Astrocyte (in vitro differentiated cells and primary cell): Measurements from ENCODE around the gene PLA2G4F. TPM values are rescaled to one million over a fixed set of nuclear protein-coding genes. Genes with fewer than 3 reads are reported as not detected.

ENCODE experiments used
- DNase-seq: peaks from one replicate; pipeline ENCODE4 v3.0.0-alpha.2; 2010; ENCODE audit warnings: low read depth
- FAIRE-seq: peaks from 2 replicates; lab custom pipeline; 2011; peaks lifted over from hg19 to GRCh38; lab: Jason Lieb, UNC
- H2AFZ ChIP-seq: 2 replicates; pipeline ENCODE4 v1.6.0; 2012; ENCODE audit warnings: low read depth, low read length, inconsistent platforms
- H3K27ac ChIP-seq: 2 replicates; pipeline ENCODE4 v1.5.1; 2011; ENCODE audit warnings: low read depth, low read length, inconsistent platforms
- H3K27me3 ChIP-seq: 2 replicates; pipeline ENCODE4 v1.6.0; 2011; ENCODE audit warnings: low read length, inconsistent platforms; ENCODE audit not compliant: insufficient read depth
- H3K36me3 ChIP-seq: 2 replicates; pipeline ENCODE4 v1.5.1; 2011; ENCODE audit warnings: low read length, inconsistent platforms; ENCODE audit not compliant: insufficient read depth
- H3K4me1 ChIP-seq: 2 replicates; pipeline ENCODE4 v1.5.1; 2011; ENCODE audit warnings: low read length, inconsistent platforms; ENCODE audit not compliant: insufficient read depth
- H3K4me2 ChIP-seq: 2 replicates; pipeline ENCODE4 v1.6.0; 2012; ENCODE audit warnings: low read length, inconsistent platforms
- H3K4me3 ChIP-seq: 2 replicates; pipeline ENCODE4 v1.5.1; 2011; ENCODE audit warnings: low read depth, mild to moderate bottlenecking, low read length, inconsistent platforms; ENCODE audit not compliant: insufficient read depth
- H3K79me2 ChIP-seq: 2 replicates; pipeline ENCODE4 v1.6.0; 2012; ENCODE audit warnings: mild to moderate bottlenecking, low read length, inconsistent platforms; ENCODE audit not compliant: insufficient read depth
- H3K9ac ChIP-seq: 2 replicates; pipeline ENCODE4 v1.6.0; 2012; ENCODE audit warnings: mild to moderate bottlenecking, low read length, inconsistent platforms
- H3K9me3 ChIP-seq: 2 replicates; pipeline ENCODE4 v1.5.1; 2012; ENCODE audit warnings: low read depth, mild to moderate bottlenecking, low read length, inconsistent platforms; ENCODE audit not compliant: insufficient read depth
- H4K20me1 ChIP-seq: 2 replicates; pipeline ENCODE4 v1.6.0; 2012; ENCODE audit warnings: low read length, inconsistent platforms; ENCODE audit not compliant: insufficient read depth
- H3K27ac Mint-ChIP-seq: one replicate; pipeline ENCODE4 v1.8.0; 2021; ENCODE audit warnings: mild to moderate bottlenecking, mixed read lengths; ENCODE audit not compliant: unreplicated experiment
- H3K27me3 Mint-ChIP-seq: one replicate; pipeline ENCODE4 v1.8.0; 2021; ENCODE audit warnings: low read depth, mixed read lengths; ENCODE audit not compliant: unreplicated experiment
- H3K36me3 Mint-ChIP-seq: one replicate; pipeline ENCODE4 v1.8.0; 2021; ENCODE audit warnings: low read depth, mixed read lengths; ENCODE audit not compliant: unreplicated experiment
- H3K4me1 Mint-ChIP-seq: one replicate; pipeline ENCODE4 v1.8.0; 2021; ENCODE audit warnings: low read depth, mixed read lengths; ENCODE audit not compliant: unreplicated experiment
- H3K4me3 Mint-ChIP-seq: one replicate; pipeline ENCODE4 v1.8.0; 2021; ENCODE audit warnings: mild to moderate bottlenecking, moderate library complexity, mixed read lengths; ENCODE audit not compliant: unreplicated experiment
- H3K9me3 Mint-ChIP-seq: one replicate; pipeline ENCODE4 v1.8.0; 2021; ENCODE audit warnings: mild to moderate bottlenecking, mixed read lengths; ENCODE audit not compliant: unreplicated experiment
- CTCF ChIP-seq: IDR thresholded peaks from 2 replicates; pipeline ENCODE4 v1.5.1; 2011; ENCODE audit warnings: low read depth, mild to moderate bottlenecking, inconsistent platforms, low read length, moderate library complexity; ENCODE audit not compliant: insufficient read depth
- EZH2 ChIP-seq: IDR thresholded peaks from 2 replicates; pipeline ENCODE4 v1.6.1; 2012; ENCODE audit warnings: mild to moderate bottlenecking, low read length, inconsistent platforms; ENCODE audit not compliant: insufficient read depth
- total RNA-seq: library from RNA; stranded (reverse); gene quantifications from 2 replicates; pipeline ENCODE4 v1.2.1, GENCODE V29; 2021

Gene PLA2G4F
- total RNA-seq, 1 donor from 2014 or later = 0.30 TPM

GRCh38 chr15:42190370-42190769 is 33.9 kb upstream of the PLA2G4F start:
- Histone ChIP-seq H3K79me2 (peaks cover 13% of the 10 kb centered on the region), H4K20me1 (peaks cover 10% of the 10 kb centered on the region), H3K27me3 (no peaks in the 10 kb centered on the region), H3K4me2 (no peak overlapping the region), H3K36me3 (peaks cover 45% of the 10 kb centered on the region), H3K4me1 (no peaks in the 10 kb centered on the region), H3K9me3 (no peaks in the 10 kb centered on the region), H2AFZ (no peak overlapping the region), H3K9ac (no peak overlapping the region), H3K4me3 (no peak overlapping the region), H3K27ac (no peak overlapping the region)
- FAIRE-seq (no peak), DNase-seq (no peak)
- H3K9me3 Mint-ChIP-seq = no peaks in the 10 kb centered on the region
- H3K4me1 Mint-ChIP-seq = peaks cover 2% of the 10 kb centered on the region
- H3K27me3 Mint-ChIP-seq = no peaks in the 10 kb centered on the region
- H3K27ac Mint-ChIP-seq = no peak overlapping the region
- no peak for TF ChIP-seq CTCF
- TF ChIP-seq EZH2 = no peak
- H3K36me3 Mint-ChIP-seq = peaks cover 27% of the 10 kb centered on the region
- no peak overlapping the region for H3K4me3 Mint-ChIP-seq

- Mint-ChIP-seq H3K27me3 (no peaks in the 10 kb centered on the region), H3K27ac (no peak overlapping the region), H3K36me3 (peaks cover 29% of the 10 kb centered on the region), H3K9me3 (no peaks in the 10 kb centered on the region), H3K4me3 (no peak overlapping the region), H3K4me1 (no peaks in the 10 kb centered on the region)
- H4K20me1 ChIP-seq = no peaks in the 10 kb centered on the region
- no peaks in the 10 kb centered on the region for H3K4me1 ChIP-seq
- no peak overlapping the region for H3K9ac ChIP-seq
- H2AFZ ChIP-seq = no peak overlapping the region
- no peaks in the 10 kb centered on the region for H3K9me3 ChIP-seq
- TF ChIP-seq CTCF = no peak
- no peak for TF ChIP-seq EZH2
- H3K4me2 ChIP-seq = no peak overlapping the region
- no peak for FAIRE-seq
- H3K27me3 ChIP-seq = no peaks in the 10 kb centered on the region
- H3K36me3 ChIP-seq = peaks cover 58% of the 10 kb centered on the region
- no peak for DNase-seq
- H3K79me2 ChIP-seq = no peaks in the 10 kb centered on the region
- no peak overlapping the region for H3K27ac ChIP-seq
- no peak overlapping the region for H3K4me3 ChIP-seq
Observed at GRCh38 chr15:42185801-42186200, 29.4 kb upstream of the PLA2G4F start.

- no peak for DNase-seq
- H3K9me3 ChIP-seq = no peaks in the 10 kb centered on the region
- H3K4me3 Mint-ChIP-seq = no peak overlapping the region
- no peaks in the 10 kb centered on the region for H3K27me3 Mint-ChIP-seq
- H3K36me3 ChIP-seq = peaks cover 52% of the 10 kb centered on the region
- no peaks in the 10 kb centered on the region for H4K20me1 ChIP-seq
- no peak overlapping the region for H2AFZ ChIP-seq
- no peak overlapping the region for H3K4me2 ChIP-seq
- H3K9me3 Mint-ChIP-seq = no peaks in the 10 kb centered on the region
- H3K27ac ChIP-seq = no peak overlapping the region
- H3K4me3 ChIP-seq = no peak overlapping the region
- TF ChIP-seq EZH2 = no peak
- TF ChIP-seq CTCF = no peak
- no peaks in the 10 kb centered on the region for H3K4me1 ChIP-seq
- H3K27me3 ChIP-seq = no peaks in the 10 kb centered on the region
- no peak overlapping the region for H3K9ac ChIP-seq
- no peaks in the 10 kb centered on the region for H3K79me2 ChIP-seq
- no peak overlapping the region for H3K27ac Mint-ChIP-seq
- peaks cover 25% of the 10 kb centered on the region for H3K36me3 Mint-ChIP-seq
- H3K4me1 Mint-ChIP-seq = no peaks in the 10 kb centered on the region
- no peak for FAIRE-seq
Observed at GRCh38 chr15:42184736-42185135, 28.3 kb upstream of the PLA2G4F start.
